ENCODE measurements around the gene MAD2L1BP. TPM values are rescaled to one million over a fixed set of nuclear protein-coding genes. Genes with fewer than 3 reads are reported as not detected.

MAD2L1BP gene
- total RNA-seq, 1 donor, result 30.4 TPM

- no peak overlapping the region for H2AFZ ChIP-seq (ENCODE audit: low read length)
- peaks cover 16% of the 10 kb centered on the region for H3K79me2 ChIP-seq (ENCODE audit: insufficient read depth, low read length)
- peaks cover 63% of the 10 kb centered on the region for H3K36me3 ChIP-seq (ENCODE audit: insufficient read depth, low read length)
- H4K20me1 ChIP-seq (ENCODE audit: insufficient read depth, low read length), result peaks cover 8% of the 10 kb centered on the region
- no peak for DNase-seq (ENCODE audit: insufficient read length, low spot score, missing footprints)
- H3K4me1 ChIP-seq (ENCODE audit: insufficient read depth, low read length), result no peaks in the 10 kb centered on the region
- H3K27ac ChIP-seq (ENCODE audit: low read depth, low read length), result no peak overlapping the region
- H3K4me3 ChIP-seq (ENCODE audit: insufficient read depth, low read length), result no peak overlapping the region
- no peaks in the 10 kb centered on the region for H3K27me3 ChIP-seq (ENCODE audit: insufficient read depth, low read length)
- no peak for TF ChIP-seq CTCF (IDR thresholded peaks at IDR 0.05; ENCODE audit: extremely low read depth, low read depth, low read length)
- no peak overlapping the region for H3K4me2 ChIP-seq (ENCODE audit: insufficient read depth, low read length)
- no peaks in the 10 kb centered on the region for H3K9me3 ChIP-seq (ENCODE audit: low read depth, low read length)
Measured at GRCh38 chr6:43676962-43677606, 41.4 kb downstream of the MAD2L1BP start.

GRCh38 chr6:43677759-43678158, 42.1 kb downstream of the MAD2L1BP start:
- no peak for TF ChIP-seq CTCF (IDR thresholded peaks at IDR 0.05; ENCODE audit: extremely low read depth, low read depth, low read length)
- Histone ChIP-seq H3K4me2 (ENCODE audit: insufficient read depth, low read length) (no peak overlapping the region), H3K79me2 (ENCODE audit: insufficient read depth, low read length) (peaks cover 22% of the 10 kb centered on the region), H4K20me1 (ENCODE audit: insufficient read depth, low read length) (peaks cover 15% of the 10 kb centered on the region), H3K27me3 (ENCODE audit: insufficient read depth, low read length) (no peaks in the 10 kb centered on the region), H3K4me1 (ENCODE audit: insufficient read depth, low read length) (no peaks in the 10 kb centered on the region), H3K4me3 (ENCODE audit: insufficient read depth, low read length) (no peak overlapping the region), H3K27ac (ENCODE audit: low read depth, low read length) (no peak overlapping the region), H3K36me3 (ENCODE audit: insufficient read depth, low read length) (peaks cover 57% of the 10 kb centered on the region), H3K9me3 (ENCODE audit: low read depth, low read length) (no peaks in the 10 kb centered on the region), H2AFZ (ENCODE audit: low read length) (no peak overlapping the region)
- no peak for DNase-seq (ENCODE audit: insufficient read length, low spot score, missing footprints)

- Histone ChIP-seq H3K27me3 (ENCODE audit: insufficient read depth, low read length) (no peaks in the 10 kb centered on the region), H2AFZ (ENCODE audit: low read length) (no peak overlapping the region), H3K4me2 (ENCODE audit: insufficient read depth, low read length) (no peak overlapping the region), H3K9me3 (ENCODE audit: low read depth, low read length) (no peaks in the 10 kb centered on the region), H3K4me1 (ENCODE audit: insufficient read depth, low read length) (no peaks in the 10 kb centered on the region), H3K27ac (ENCODE audit: low read depth, low read length) (no peak overlapping the region), H4K20me1 (ENCODE audit: insufficient read depth, low read length) (peaks cover 21% of the 10 kb centered on the region), H3K4me3 (ENCODE audit: insufficient read depth, low read length) (no peak overlapping the region), H3K36me3 (ENCODE audit: insufficient read depth, low read length) (peaks cover 57% of the 10 kb centered on the region), H3K79me2 (ENCODE audit: insufficient read depth, low read length) (peaks cover 28% of the 10 kb centered on the region)
- TF ChIP-seq CTCF (IDR thresholded peaks at IDR 0.05; ENCODE audit: extremely low read depth, low read depth, low read length), result no peak
- DNase-seq (ENCODE audit: insufficient read length, low spot score, missing footprints), result no peak
Measured at GRCh38 chr6:43678341-43678740, 42.7 kb downstream of the MAD2L1BP start.

- no peak for TF ChIP-seq CTCF (IDR thresholded peaks at IDR 0.05; ENCODE audit: extremely low read depth, low read depth, low read length)
- H3K79me2 ChIP-seq (ENCODE audit: insufficient read depth, low read length), result peaks cover 35% of the 10 kb centered on the region
- H3K36me3 ChIP-seq (ENCODE audit: insufficient read depth, low read length), result peaks cover 54% of the 10 kb centered on the region
Measured at GRCh38 chr6:43679057-43679456, 43.4 kb downstream of the MAD2L1BP start.

More at GRCh38 chr6:43679057-43679456, 43.4 kb downstream of the MAD2L1BP start:
- Histone ChIP-seq H3K9me3 (ENCODE audit: low read depth, low read length) (no peaks in the 10 kb centered on the region), H4K20me1 (ENCODE audit: insufficient read depth, low read length) (peaks cover 28% of the 10 kb centered on the region), H3K4me2 (ENCODE audit: insufficient read depth, low read length) (no peak overlapping the region), H3K4me3 (ENCODE audit: insufficient read depth, low read length) (no peak overlapping the region), H3K27ac (ENCODE audit: low read depth, low read length) (no peak overlapping the region), H3K27me3 (ENCODE audit: insufficient read depth, low read length) (no peaks in the 10 kb centered on the region), H3K4me1 (ENCODE audit: insufficient read depth, low read length) (no peaks in the 10 kb centered on the region), H2AFZ (ENCODE audit: low read length) (no peak overlapping the region)
- DNase-seq (ENCODE audit: insufficient read length, low spot score, missing footprints), result no peak
